ENCODE results near the gene ADGRL2. TPM values are rescaled to one million over a fixed set of nuclear protein-coding genes. Genes with fewer than 3 reads are reported as not detected.

ADGRL2 gene
- total RNA-seq, 1 donor, result 104 TPM

DNA sequence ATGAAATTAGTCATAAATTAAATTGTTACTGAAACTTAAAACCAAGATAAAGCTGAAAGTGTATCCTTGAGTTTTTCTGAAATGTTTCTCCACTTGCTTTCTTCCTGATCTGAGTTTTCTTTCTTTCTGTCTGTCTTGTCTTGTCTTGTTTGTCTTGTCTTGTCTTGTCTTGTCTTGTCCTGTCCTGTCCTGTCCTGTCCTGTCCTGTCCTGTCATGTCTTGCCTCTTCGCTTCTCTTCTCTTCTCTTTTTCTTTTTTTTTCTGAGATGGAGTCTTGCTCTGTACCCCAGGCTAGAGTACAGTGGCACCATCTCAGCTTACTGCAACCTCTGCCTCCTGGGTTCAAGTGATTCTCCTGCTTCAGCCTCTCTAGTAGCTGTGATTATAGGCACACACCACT is 73.7 kb downstream of the ADGRL2 start:
- TF ChIP-seq, protein P1, sequence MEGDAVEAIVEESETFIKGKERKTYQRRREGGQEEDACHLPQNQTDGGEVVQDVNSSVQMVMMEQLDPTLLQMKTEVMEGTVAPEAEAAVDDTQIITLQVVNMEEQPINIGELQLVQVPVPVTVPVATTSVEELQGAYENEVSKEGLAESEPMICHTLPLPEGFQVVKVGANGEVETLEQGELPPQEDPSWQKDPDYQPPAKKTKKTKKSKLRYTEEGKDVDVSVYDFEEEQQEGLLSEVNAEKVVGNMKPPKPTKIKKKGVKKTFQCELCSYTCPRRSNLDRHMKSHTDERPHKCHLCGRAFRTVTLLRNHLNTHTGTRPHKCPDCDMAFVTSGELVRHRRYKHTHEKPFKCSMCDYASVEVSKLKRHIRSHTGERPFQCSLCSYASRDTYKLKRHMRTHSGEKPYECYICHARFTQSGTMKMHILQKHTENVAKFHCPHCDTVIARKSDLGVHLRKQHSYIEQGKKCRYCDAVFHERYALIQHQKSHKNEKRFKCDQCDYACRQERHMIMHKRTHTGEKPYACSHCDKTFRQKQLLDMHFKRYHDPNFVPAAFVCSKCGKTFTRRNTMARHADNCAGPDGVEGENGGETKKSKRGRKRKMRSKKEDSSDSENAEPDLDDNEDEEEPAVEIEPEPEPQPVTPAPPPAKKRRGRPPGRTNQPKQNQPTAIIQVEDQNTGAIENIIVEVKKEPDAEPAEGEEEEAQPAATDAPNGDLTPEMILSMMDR (IDR thresholded peaks at IDR 0.05; ENCODE audit: insufficient read depth, low read length), result no peak
- no peak overlapping the region for H3K4me3 ChIP-seq (ENCODE audit: low read depth, low read length)
- DNase-seq (ENCODE audit: low read depth), result no peak

DNA sequence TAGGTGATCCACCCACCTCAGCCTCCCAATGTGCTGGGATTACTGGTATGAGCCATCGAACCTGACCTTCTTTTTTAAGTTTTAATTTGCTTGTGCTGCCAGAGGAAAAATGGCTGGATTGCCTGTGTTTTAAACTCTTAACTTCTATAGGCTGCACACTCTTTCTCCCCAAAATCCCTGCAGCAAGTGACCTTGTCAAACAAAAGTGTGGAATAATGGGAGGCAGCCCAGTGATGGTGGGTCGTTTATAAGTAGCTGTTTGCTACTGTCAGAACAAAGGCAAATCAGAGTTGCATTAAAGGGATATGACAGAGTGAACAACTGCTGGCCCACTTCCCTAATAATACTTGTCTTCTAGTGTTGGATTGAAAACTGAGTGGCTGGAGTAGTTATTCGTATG is 74.2 kb downstream of the ADGRL2 start:
- no peak for DNase-seq (ENCODE audit: low read depth)
- TF ChIP-seq, protein P1 (IDR thresholded peaks at IDR 0.05; ENCODE audit: insufficient read depth, low read length), result no peak
- H3K4me3 ChIP-seq (ENCODE audit: low read depth, low read length), result no peak overlapping the region

DNA sequence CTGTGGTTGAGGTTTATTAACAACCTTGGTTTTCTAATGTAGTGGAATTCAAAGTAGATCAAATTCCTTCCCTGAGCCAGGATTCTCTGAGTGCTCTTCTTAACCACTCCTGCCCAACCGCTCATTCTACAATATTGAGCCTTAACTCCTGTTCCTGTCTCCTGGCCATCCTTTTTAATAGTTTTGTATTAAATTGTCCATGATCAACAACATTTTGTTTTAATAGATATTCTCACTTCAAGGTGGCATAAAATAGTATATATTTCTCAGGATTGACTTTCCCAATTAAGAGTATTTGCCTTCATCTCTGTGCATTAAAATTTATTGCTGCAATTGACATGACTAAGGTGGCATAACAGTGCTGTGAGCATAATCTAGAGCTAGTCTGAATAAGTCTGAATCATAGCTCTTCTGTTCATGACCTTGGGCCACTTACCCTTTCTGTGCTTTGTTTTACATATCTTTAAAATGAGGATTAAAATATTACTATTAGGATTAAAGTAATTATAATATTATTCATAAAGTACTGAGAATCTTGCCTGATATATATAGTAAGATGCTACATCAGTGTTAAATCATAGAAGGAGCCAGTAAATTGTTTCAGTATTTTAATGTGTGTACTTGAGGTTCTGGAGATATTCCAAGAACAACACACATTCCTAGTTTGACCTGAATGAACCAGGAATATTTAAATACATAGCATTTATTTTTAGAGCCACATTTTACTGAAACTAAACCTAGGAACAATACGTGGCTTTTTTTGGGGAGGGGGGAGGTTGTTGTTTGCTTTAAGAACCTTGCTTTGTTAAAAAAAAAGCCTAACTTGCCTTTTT is 76.4 kb downstream of the ADGRL2 start:
- TF ChIP-seq, protein P1 (IDR thresholded peaks at IDR 0.05; ENCODE audit: insufficient read depth, low read length), result no peak
- DNase-seq (ENCODE audit: low read depth), result peak; percentile 58
- no peak overlapping the region for H3K4me3 ChIP-seq (ENCODE audit: low read depth, low read length)

DNA sequence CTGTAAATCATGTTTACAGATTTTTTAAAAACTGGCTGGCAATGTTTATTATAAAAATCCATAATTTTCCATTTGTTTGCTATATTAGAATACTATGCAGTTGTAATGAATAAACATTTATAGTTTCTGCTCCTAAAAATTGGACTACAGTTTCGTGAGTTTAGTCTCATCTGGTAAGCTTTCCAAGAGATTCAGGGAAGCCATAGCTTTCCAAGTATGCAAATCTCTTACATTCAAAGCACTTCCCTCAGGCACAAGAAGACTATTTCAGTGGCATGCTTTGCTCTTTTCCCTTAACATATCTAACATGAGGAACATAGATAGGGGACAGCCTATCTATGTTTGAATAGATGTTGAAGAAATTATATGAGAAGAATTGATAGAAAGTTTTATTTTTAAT is 77.2 kb downstream of the ADGRL2 start:
- H3K4me3 ChIP-seq (ENCODE audit: low read depth, low read length), result no peak overlapping the region
- TF ChIP-seq, protein P1 (IDR thresholded peaks at IDR 0.05; ENCODE audit: insufficient read depth, low read length), result no peak
- DNase-seq (ENCODE audit: low read depth), result peak; percentile 27

DNA sequence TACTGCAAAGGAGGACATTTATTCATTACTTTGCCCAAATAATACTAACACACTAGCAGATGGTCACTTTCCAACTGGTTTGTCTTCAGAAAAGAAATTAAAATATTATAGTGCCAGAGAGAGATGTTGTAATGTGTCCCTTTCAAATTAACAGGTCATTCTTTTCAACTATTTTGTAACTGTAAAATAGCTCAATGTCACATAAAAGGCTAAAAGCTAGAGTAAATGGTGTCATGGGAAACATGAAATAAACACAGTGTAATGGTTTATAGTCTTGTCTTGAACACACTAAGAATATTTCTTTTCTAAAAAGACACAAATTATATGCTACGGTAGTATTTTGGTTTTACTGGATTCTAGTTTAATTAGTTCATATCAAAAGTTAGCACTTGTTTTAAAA is 77.8 kb downstream of the ADGRL2 start:
- H3K4me3 ChIP-seq (ENCODE audit: low read depth, low read length), result no peak overlapping the region
- no peak for DNase-seq (ENCODE audit: low read depth)
- TF ChIP-seq, protein P1 (IDR thresholded peaks at IDR 0.05; ENCODE audit: insufficient read depth, low read length), result no peak

DNA sequence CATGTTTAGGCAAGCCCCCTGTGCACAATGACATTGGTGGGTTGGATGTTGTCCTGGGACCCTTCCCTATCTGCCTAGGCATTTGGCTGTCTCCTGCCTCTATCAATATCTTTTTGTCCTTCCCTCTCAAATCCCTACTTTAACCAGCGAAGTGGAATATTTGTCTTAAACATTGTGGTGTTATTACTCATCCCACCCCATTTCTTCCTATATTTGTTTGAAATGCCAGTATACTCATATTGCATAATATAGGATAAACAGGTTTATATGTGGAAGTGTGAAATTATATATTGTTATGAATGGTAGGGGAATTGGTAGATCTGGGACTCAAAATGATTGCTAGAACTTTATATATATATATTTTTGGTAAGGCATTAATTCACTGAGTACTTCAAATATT is 80.0 kb downstream of the ADGRL2 start:
- no peak for DNase-seq (ENCODE audit: low read depth)
- H3K4me3 ChIP-seq (ENCODE audit: low read depth, low read length), result no peak overlapping the region
- TF ChIP-seq, protein P1 (IDR thresholded peaks at IDR 0.05; ENCODE audit: insufficient read depth, low read length), result no peak

Data from fibroblast of the aortic adventitia (primary cell).